HG02571 (cell line): ENCODE data around the gene LUZP1.

Experiments
- ATAC-seq: cut with Tn5 transposase; IDR thresholded peaks from one replicate; pipeline ENCODE4 v1.9.1; 2021; ENCODE audit warnings: mild to moderate bottlenecking, moderate library complexity; ENCODE audit not compliant: unreplicated experiment

The LUZP1 gene

GRCh38 chr1:23035823-23036452 is 132.7 kb downstream of the LUZP1 start:
- ATAC-seq: no peak
